HL-60 (cell line): ENCODE results near the gene MCCC1.

Experiments used
- DNase-seq, 2 experiments: peaks; one replicate each; pipeline ENCODE4 v3.0.0-alpha.2; 2010 to 2020; ENCODE audit warnings: low read depth in 1 of 2, low spot score in 1 of 2
- H3K27ac ChIP-seq: fragments of 250-450 bp; sonication (Bioruptor Pico); replicated peaks from 2 replicates; pipeline ENCODE4 v1.5.1; 2020; ENCODE audit warnings: mild to moderate bottlenecking, moderate library complexity
- H3K27me3 ChIP-seq: fragments of 250-450 bp; sonication (Bioruptor Pico); 2 replicates; pipeline ENCODE4 v1.5.1; 2021; ENCODE audit warnings: mild to moderate bottlenecking, moderate library complexity; ENCODE audit not compliant: insufficient read depth, poor library complexity, severe bottlenecking
- H3K4me3 ChIP-seq: replicated peaks from 2 replicates; pipeline ENCODE4 v1.5.1; 2011; ENCODE audit warnings: mild to moderate bottlenecking, control low read depth, low read length; ENCODE audit not compliant: insufficient read depth
- CTCF ChIP-seq: IDR thresholded peaks from one replicate; pipeline ENCODE4 v1.5.1; 2011; ENCODE audit warnings: low read length, control low read depth, inconsistent platforms; ENCODE audit not compliant: insufficient read depth
- GABPA ChIP-seq: IDR thresholded peaks from 2 replicates; pipeline ENCODE4 v1.6.1; 2012; ENCODE audit warnings: low read depth
- POLR2AphosphoS5 ChIP-seq: IDR thresholded peaks from 2 replicates; pipeline ENCODE4 v1.6.1; 2012; ENCODE audit warnings: low read depth
- REST ChIP-seq: IDR thresholded peaks from 2 replicates; pipeline ENCODE4 v1.6.1; 2012; ENCODE audit warnings: low read depth; ENCODE audit not compliant: insufficient replicate concordance
- SPI1 ChIP-seq: IDR thresholded peaks from 2 replicates; pipeline ENCODE4 v1.6.1; 2012; ENCODE audit warnings: low read depth, mild to moderate bottlenecking, borderline replicate concordance

Gene MCCC1

GRCh38 chr3:183094711-183095110 is 4.6 kb downstream of the MCCC1 start:
- Histone ChIP-seq H3K27ac (no peak overlapping the region), H3K4me3 (no peak overlapping the region), H3K27me3 (no peaks in the 10 kb centered on the region)
- DNase-seq: no peak
- TF ChIP-seq POLR2AphosphoS5 (no peak), SPI1 (no peak), REST (no peak), GABPA (no peak), CTCF (no peak)

GRCh38 chr3:183092256-183092655 is 7.0 kb downstream of the MCCC1 start:
- no peak for DNase-seq
- TF ChIP-seq REST (no peak), GABPA (no peak), SPI1 (no peak), CTCF (no peak), POLR2AphosphoS5 (no peak)
- H3K4me3 ChIP-seq: no peak overlapping the region
- no peak overlapping the region for H3K27ac ChIP-seq
- no peaks in the 10 kb centered on the region for H3K27me3 ChIP-seq

- Histone ChIP-seq H3K27me3 (no peaks in the 10 kb centered on the region), H3K4me3 (no peak overlapping the region), H3K27ac (no peak overlapping the region)
- TF ChIP-seq CTCF: no peak
- no peak for TF ChIP-seq REST
- TF ChIP-seq GABPA: no peak
- no peak for TF ChIP-seq SPI1
- TF ChIP-seq POLR2AphosphoS5: no peak
- no peak for DNase-seq
These were observed 12.1 kb downstream of the MCCC1 start for GRCh38 chr3:183087184-183087583.
